ENCODE measurements around the gene CSKMT.

DNA sequence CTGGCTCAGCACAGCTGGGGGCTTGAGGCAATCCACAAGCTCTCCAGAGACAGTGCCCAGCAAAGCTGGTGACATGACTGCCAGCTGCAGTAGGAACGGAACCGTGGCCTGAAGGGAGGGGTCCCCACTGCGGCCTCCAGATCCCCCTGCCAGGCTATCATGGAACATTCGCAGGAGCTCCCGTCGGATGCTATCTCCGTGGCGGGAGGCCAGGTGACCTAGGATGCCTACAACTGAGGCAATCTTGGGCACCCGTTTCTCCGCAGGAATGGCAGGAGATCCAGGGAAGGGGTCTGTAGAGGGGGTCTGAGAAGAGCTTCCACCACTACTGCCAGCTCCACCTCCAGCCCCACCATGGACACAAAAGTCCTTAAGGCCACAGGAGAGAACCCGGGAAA, 16.1 kb upstream of the CSKMT start:
- TF ChIP-seq, protein P1, sequence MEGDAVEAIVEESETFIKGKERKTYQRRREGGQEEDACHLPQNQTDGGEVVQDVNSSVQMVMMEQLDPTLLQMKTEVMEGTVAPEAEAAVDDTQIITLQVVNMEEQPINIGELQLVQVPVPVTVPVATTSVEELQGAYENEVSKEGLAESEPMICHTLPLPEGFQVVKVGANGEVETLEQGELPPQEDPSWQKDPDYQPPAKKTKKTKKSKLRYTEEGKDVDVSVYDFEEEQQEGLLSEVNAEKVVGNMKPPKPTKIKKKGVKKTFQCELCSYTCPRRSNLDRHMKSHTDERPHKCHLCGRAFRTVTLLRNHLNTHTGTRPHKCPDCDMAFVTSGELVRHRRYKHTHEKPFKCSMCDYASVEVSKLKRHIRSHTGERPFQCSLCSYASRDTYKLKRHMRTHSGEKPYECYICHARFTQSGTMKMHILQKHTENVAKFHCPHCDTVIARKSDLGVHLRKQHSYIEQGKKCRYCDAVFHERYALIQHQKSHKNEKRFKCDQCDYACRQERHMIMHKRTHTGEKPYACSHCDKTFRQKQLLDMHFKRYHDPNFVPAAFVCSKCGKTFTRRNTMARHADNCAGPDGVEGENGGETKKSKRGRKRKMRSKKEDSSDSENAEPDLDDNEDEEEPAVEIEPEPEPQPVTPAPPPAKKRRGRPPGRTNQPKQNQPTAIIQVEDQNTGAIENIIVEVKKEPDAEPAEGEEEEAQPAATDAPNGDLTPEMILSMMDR (IDR thresholded peaks at IDR 0.05), result no peak
- TF ChIP-seq POLR2A (IDR thresholded peaks at IDR 0.05), result no peak

Measured in esophagus squamous epithelium (tissue), 4 donors.